KBM-7 (cell line): ENCODE measurements around the gene ATF4.
"Not testable (repeated sequence)": the region's sequence is repeated elsewhere in the genome, so short reads cannot be mapped to it uniquely, and the experiment has no call there.

Experiments
- DNase-seq: peaks from one replicate; pipeline ENCODE4 v3.0.0-alpha.2; 2015
- in situ Hi-C: fragments of 300-500 bp; cut with MboI; formaldehyde crosslinking; loops from 2 replicates; pipeline ENCODE4 v1.14.3; 2020; ENCODE audit warnings: low sequenced_read_pairs, low pct_unique_long_range_greater_than_20kb, mixed read lengths

The ATF4 gene

GRCh38 chr22:39504071-39504470 lies 16.3 kb upstream of the ATF4 start:
- DNase-seq: no peak
- in situ Hi-C loops: loop anchor here (25.0 kb wide), 1 partner anchor 342 kb away; the partner anchor contains the start of gene CBX7

- in situ Hi-C loops: loop anchor here (25.0 kb wide), 1 partner anchor 345 kb away; the partner anchor contains the start of gene CBX7
- DNase-seq: not testable (repeated sequence)
These were observed 13.3 kb upstream of the ATF4 start for GRCh38 chr22:39507021-39507420.

GRCh38 chr22:39508393-39508792 lies 12.0 kb upstream of the ATF4 start:
- DNase-seq: no peak
- in situ Hi-C loops: loop anchor here (25.0 kb wide), 1 partner anchor 346 kb away; the partner anchor contains the start of gene CBX7

- no peak for DNase-seq
- in situ Hi-C loops: loop anchor here (25.0 kb wide), 1 partner anchor 348 kb away; the partner anchor contains the start of gene CBX7
These were observed 9.7 kb upstream of the ATF4 start for GRCh38 chr22:39510529-39511149.

- in situ Hi-C loops: loop anchor here (25.0 kb wide), 1 partner anchor 349 kb away; the partner anchor contains the start of gene CBX7
- DNase-seq: no peak
These were observed 9.1 kb upstream of the ATF4 start for GRCh38 chr22:39511226-39511625.

GRCh38 chr22:39512026-39512425 lies 8.3 kb upstream of the ATF4 start:
- in situ Hi-C loops: loop anchor here (25.0 kb wide), 1 partner anchor 350 kb away; the partner anchor contains the start of gene CBX7

GRCh38 chr22:39513791-39514190 lies 6.6 kb upstream of the ATF4 start:
- no peak for DNase-seq
- in situ Hi-C loops: loop anchor here (25.0 kb wide), 1 partner anchor 351 kb away; the partner anchor contains the start of gene CBX7

More at GRCh38 chr22:39512026-39512425, 8.3 kb upstream of the ATF4 start:
- no peak for DNase-seq

- DNase-seq: no peak
- in situ Hi-C loops: loop anchor here (25.0 kb wide), 1 partner anchor 352 kb away; the partner anchor contains the start of gene CBX7
These were observed 5.9 kb upstream of the ATF4 start for GRCh38 chr22:39514373-39514973.

- in situ Hi-C loops: loop anchor here (25.0 kb wide), 1 partner anchor 353 kb away; the partner anchor contains the start of gene CBX7
- no peak for DNase-seq
These were observed 4.9 kb upstream of the ATF4 start for GRCh38 chr22:39515266-39516050.

GRCh38 chr22:39517470-39517869 lies 2.9 kb upstream of the ATF4 start:
- no peak for DNase-seq
- in situ Hi-C loops: loop anchor here (25.0 kb wide), 1 partner anchor 355 kb away; the partner anchor contains the start of gene CBX7

GRCh38 chr22:39518144-39518786 lies 2.1 kb upstream of the ATF4 start:
- no peak for DNase-seq
- in situ Hi-C loops: loop anchor here (25.0 kb wide), 1 partner anchor 356 kb away; the partner anchor contains the start of gene CBX7

GRCh38 chr22:39518996-39519680 lies 1.2 kb upstream of the ATF4 start:
- no peak for DNase-seq
- in situ Hi-C loops: loop anchor here (25.0 kb wide), 1 partner anchor 357 kb away; the partner anchor contains the start of gene CBX7

GRCh38 chr22:39519681-39520225 lies 609 bp upstream of the ATF4 start:
- DNase-seq: peak; percentile 98
- in situ Hi-C loops: loop anchor here (25.0 kb wide), 1 partner anchor 357 kb away; the partner anchor contains the start of gene CBX7

- peak; percentile 58 for DNase-seq
These were observed 934 bp downstream of the ATF4 start for GRCh38 chr22:39521106-39521885.

GRCh38 chr22:39522091-39522490 lies 1.7 kb downstream of the ATF4 start:
- in situ Hi-C loops: loop anchor here (25.0 kb wide), 1 partner anchor 360 kb away; the partner anchor contains the start of gene CBX7
- DNase-seq: not testable (repeated sequence)

More at GRCh38 chr22:39521106-39521885, 934 bp downstream of the ATF4 start:
- in situ Hi-C loops: loop anchor here (25.0 kb wide), 1 partner anchor 359 kb away; the partner anchor contains the start of gene CBX7

- peak; percentile 55 for DNase-seq
- in situ Hi-C loops: loop anchor here (25.0 kb wide), 1 partner anchor 360 kb away; the partner anchor contains the start of gene CBX7
These were observed 2.4 kb downstream of the ATF4 start for GRCh38 chr22:39522567-39523300.
